GM18951 (cell line): ENCODE results near the gene FUT4.

ENCODE experiments used
- POLR2A ChIP-seq: IDR thresholded peaks from 4 replicates; pipeline ENCODE4 v1.6.1; 2011; ENCODE audit warnings: mild to moderate bottlenecking; ENCODE audit not compliant: insufficient read length, insufficient read depth; ENCODE audit errors: extremely low read depth
- in situ Hi-C: fragments of 300-500 bp; cut with MboI; formaldehyde crosslinking; loops from one replicate; pipeline ENCODE4 v1.12.0; 2022; ENCODE audit warnings: low sequenced_read_pairs, mixed read lengths, inconsistent platforms; ENCODE audit not compliant: unreplicated experiment

The FUT4 gene

GRCh38 chr11:94543695-94544645 lies at the start of gene FUT4:
Gene FUT4, plus strand, starts transcription at chr11:94543921. Its CDS starts 213 bp downstream, at chr11:94544134.
- TF ChIP-seq POLR2A: peak; percentile 77
- in situ Hi-C loops: no loop called here

DNA sequence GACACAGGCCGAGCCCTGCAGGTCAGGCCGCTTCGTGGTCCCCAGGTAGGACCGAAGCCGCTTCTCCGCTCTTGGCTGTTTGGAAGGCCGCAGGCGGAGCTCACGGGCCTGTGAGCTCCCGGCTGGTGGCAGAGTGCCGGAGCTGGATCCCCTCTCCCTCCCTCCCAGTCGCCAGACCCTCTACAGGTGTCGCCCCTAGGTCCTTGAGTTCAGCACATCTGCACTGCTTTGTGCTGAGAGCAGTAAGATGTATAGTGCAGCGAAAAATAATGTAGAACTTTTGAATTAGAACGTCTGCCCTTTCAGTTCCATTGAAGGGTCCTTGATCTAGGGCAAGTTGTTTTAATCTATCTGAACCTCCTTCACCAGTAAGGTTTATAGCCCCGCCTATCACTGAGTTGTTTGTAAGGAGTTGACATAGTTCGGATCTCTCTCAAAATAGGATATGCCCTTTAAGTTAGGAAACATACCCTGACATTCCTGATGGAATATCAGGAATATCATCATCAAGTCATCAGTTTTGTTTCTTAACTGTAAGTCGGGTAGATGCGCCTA lies 49.5 kb upstream of the FUT4 start:
- in situ Hi-C loops: loop anchor here (25.0 kb wide), 1 partner anchor 582 kb away; no protein-coding TSS in a partner anchor
- TF ChIP-seq POLR2A: no peak

GRCh38 chr11:94500181-94500580 lies 43.5 kb upstream of the FUT4 start:
- in situ Hi-C loops: loop anchor here (5.0 to 25.0 kb wide), 2 partner anchors 178 to 338 kb away; no protein-coding TSS in a partner anchor
- no peak for TF ChIP-seq POLR2A

GRCh38 chr11:94501522-94501921 lies 42.2 kb upstream of the FUT4 start:
- no peak for TF ChIP-seq POLR2A
- in situ Hi-C loops: loop anchor here (5.0 to 25.0 kb wide), 2 partner anchors 179 to 339 kb away; no protein-coding TSS in a partner anchor

- in situ Hi-C loops: loop anchor here (5.0 to 25.0 kb wide), 2 partner anchors 182 to 342 kb away; no protein-coding TSS in a partner anchor
- no peak for TF ChIP-seq POLR2A
These were observed 38.9 kb upstream of the FUT4 start for GRCh38 chr11:94504689-94505293.

- in situ Hi-C loops: loop anchor here (25.0 kb wide), 1 partner anchor 344 kb away; no protein-coding TSS in a partner anchor
These were observed 37.2 kb upstream of the FUT4 start for GRCh38 chr11:94506513-94506912.

DNA sequence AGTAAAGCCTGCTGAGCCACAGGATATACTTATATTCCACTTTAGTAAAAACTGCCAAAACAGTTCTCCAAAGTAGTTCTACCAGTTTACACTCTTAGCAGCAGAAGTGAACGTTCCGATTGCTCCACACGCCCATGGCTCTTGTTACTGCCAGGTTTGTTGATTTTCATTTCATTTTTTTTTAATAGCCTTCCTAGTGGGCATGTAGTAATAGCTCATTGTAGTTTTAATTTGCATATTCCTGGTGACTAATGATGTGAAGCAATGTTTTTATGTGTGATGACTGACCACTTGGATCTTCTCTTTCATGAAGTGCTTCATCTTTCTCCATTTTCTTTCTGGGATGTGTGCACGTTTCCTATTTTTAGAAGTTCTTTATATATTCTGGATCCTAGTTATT lies 36.2 kb upstream of the FUT4 start:
- in situ Hi-C loops: loop anchor here (25.0 kb wide), 1 partner anchor 345 kb away; no protein-coding TSS in a partner anchor
- no peak for TF ChIP-seq POLR2A

DNA sequence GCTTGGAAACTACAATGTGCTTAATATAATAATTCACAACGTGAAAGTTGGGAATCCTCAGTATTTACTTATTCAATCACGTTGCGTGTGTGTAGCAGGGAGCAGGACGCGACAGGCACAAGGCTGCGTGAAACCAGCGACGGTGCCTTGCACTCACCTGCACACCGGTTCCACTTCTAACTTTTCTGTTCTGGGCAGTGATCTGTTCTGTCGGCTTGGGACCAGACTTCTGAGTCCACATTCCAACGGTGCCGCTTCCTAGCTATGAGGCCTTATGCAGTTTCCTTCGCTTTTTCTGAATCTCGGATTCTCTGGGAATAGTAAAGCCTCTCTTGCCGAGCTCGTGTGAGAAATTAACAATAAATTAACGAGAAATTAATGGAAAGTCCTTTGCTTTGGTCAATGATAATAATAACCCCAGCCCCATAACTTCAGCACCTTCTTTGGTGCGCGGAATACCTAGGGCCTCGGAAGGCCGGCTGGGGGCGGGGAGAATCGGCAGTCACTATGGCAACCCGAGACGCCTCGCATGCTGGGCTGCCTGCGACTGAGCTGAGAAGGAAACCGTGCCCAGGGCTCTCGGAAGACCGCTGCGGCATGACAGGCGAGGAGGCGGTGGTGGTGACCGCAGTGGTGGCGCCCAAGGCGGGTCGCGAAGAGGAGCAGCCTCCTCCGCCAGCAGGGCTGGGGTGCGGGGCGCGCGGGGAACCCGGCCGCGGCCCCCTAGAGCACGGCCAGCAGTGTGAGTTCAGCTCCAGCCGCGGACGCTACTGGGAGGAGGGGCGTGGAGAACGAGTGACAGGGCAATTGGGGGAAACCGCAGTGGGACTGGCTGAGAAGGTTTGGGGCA lies 31.6 kb upstream of the FUT4 start, which contains the start of gene C11orf97:
TSS of gene C11orf97 (plus strand) at position 530 of the 850 bp plus-strand sequence. CDS start at position 598, 68 bp downstream.
- no peak for TF ChIP-seq POLR2A
- in situ Hi-C loops: loop anchor here (25.0 kb wide), 1 partner anchor 350 kb away; no protein-coding TSS in a partner anchor

DNA sequence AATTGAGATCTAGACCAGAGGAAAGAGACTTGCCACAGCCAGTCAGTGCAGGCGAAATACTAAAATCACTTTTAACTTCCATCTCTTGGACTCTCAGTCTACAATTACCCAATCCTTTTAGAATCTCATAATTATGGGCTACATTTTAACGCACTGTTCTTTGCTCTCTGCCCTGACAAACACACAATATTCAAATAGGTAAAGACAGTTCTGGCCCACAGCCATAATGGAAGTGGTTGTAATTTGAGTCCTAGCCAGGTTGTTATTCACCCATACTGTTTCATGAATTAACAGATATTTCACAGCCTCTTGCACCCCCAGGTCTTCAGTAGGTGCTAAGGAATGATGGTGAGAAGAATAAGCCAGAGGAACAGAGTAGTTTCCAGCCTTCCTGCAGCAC lies 30.6 kb upstream of the FUT4 start:
- no peak for TF ChIP-seq POLR2A
- in situ Hi-C loops: loop anchor here (25.0 kb wide), 1 partner anchor 351 kb away; no protein-coding TSS in a partner anchor

DNA sequence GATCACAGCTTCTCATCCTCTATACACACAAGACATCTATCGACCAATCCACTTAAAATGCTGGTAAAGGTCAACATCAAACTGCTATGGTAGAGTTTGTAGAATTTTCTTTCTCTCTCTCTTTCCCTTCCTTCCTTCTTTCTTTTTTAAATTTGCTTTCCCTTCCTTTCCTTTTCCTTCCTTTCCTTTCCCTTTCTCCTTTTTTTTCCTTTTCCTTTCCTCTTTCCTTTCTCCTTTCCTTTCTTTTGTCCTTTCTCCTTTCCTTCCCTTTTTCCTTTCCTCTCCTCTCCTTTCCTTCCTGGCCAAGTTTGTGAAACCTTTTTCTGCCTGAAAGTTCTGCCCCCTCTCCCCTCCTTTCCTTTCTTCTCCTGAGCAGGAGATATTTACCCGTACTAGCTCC lies 28.3 kb upstream of the FUT4 start:
- in situ Hi-C loops: loop anchor here (25.0 kb wide), 1 partner anchor 353 kb away; no protein-coding TSS in a partner anchor
- TF ChIP-seq POLR2A: no peak

- in situ Hi-C loops: loop anchor here (25.0 kb wide), 1 partner anchor 354 kb away; no protein-coding TSS in a partner anchor
These were observed 27.0 kb upstream of the FUT4 start for GRCh38 chr11:94516725-94517124.

GRCh38 chr11:94518300-94518699 lies 25.4 kb upstream of the FUT4 start:
- in situ Hi-C loops: loop anchor here (25.0 kb wide), 1 partner anchor 356 kb away; no protein-coding TSS in a partner anchor

More at GRCh38 chr11:94516725-94517124, 27.0 kb upstream of the FUT4 start:
- no peak for TF ChIP-seq POLR2A

More at GRCh38 chr11:94518300-94518699, 25.4 kb upstream of the FUT4 start:
- no peak for TF ChIP-seq POLR2A
